A549 (cell line): ENCODE measurements around the gene PBRM1.

Source experiments
- CBX8 ChIP-seq: fragments of 200-600 bp; sonication (generic); IDR thresholded peaks from 2 replicates; pipeline ENCODE4 v1.6.1; 2016
- POLR2A ChIP-seq: IDR thresholded peaks from 2 replicates; pipeline ENCODE4 v1.6.1; 2012; ENCODE audit warnings: mild to moderate bottlenecking, low read length
- TF ChIP-seq, protein P1 (sequence below): fragments of >200 bp; sonication (Bioruptor Twin); formaldehyde crosslinking; IDR thresholded peaks from 3 replicates; pipeline ENCODE4 v1.5.1; 2016

DNA sequence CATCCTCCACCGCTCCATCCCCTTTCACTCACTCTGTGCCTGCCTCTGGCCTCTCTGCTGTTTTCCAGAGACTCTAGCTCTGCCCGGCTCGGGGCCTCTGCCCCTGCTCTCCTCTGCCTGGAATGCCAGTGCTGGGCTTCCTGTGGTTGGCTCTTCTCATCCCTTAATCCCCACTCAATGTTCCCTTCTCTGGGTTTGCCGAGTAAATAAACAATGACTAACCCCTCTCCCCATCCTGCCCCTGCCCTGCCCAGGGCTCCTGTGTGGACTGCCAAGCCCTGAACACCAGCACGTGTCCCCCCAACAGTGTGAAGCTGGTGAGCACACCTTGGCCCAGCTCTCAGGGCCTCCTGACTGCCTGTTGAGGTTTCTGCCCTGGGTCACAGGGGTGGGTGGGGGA is 178.4 kb downstream of the PBRM1 start:
- TF ChIP-seq, protein P1, sequence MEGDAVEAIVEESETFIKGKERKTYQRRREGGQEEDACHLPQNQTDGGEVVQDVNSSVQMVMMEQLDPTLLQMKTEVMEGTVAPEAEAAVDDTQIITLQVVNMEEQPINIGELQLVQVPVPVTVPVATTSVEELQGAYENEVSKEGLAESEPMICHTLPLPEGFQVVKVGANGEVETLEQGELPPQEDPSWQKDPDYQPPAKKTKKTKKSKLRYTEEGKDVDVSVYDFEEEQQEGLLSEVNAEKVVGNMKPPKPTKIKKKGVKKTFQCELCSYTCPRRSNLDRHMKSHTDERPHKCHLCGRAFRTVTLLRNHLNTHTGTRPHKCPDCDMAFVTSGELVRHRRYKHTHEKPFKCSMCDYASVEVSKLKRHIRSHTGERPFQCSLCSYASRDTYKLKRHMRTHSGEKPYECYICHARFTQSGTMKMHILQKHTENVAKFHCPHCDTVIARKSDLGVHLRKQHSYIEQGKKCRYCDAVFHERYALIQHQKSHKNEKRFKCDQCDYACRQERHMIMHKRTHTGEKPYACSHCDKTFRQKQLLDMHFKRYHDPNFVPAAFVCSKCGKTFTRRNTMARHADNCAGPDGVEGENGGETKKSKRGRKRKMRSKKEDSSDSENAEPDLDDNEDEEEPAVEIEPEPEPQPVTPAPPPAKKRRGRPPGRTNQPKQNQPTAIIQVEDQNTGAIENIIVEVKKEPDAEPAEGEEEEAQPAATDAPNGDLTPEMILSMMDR = no peak
- TF ChIP-seq POLR2A = no peak
- no peak for TF ChIP-seq CBX8
